NB4 (cell line): ENCODE data around the gene KLC1.

ENCODE experiments used
- CTCF ChIP-seq: IDR thresholded peaks from one replicate; pipeline ENCODE4 v1.5.1; 2012; ENCODE audit warnings: low read depth, low read length
- MYC ChIP-seq: IDR thresholded peaks from 2 replicates; pipeline ENCODE4 v1.6.1; 2011; ENCODE audit warnings: low read depth, low read length

DNA sequence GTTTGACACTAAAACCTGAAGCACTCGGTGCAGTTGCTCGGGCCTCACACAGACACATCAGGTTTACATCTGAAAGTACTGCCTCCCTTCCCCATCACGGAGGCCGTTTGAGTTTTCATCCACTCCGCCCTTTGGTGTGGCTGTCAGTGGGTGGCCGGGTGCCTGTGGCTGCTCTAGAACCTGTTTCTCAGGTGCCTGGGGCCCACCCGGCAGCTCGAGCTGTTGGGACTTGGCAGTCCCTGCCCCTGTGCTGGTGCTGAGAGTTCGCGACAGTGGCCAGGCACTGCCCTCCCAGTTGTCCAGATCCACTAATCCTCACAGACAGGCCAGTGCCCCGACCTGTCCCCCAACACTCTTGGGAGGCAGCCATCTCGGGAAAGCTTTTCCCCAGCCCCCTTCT, 63.9 kb downstream of the KLC1 start:
- TF ChIP-seq CTCF (no peak), MYC (no peak)
